ENCODE results near the gene INHA. TPM values are rescaled to one million over a fixed set of nuclear protein-coding genes. Genes with fewer than 3 reads are reported as not detected.

The INHA gene
- total RNA-seq, 1 donor from 2014 or later = 0.17 TPM

DNA sequence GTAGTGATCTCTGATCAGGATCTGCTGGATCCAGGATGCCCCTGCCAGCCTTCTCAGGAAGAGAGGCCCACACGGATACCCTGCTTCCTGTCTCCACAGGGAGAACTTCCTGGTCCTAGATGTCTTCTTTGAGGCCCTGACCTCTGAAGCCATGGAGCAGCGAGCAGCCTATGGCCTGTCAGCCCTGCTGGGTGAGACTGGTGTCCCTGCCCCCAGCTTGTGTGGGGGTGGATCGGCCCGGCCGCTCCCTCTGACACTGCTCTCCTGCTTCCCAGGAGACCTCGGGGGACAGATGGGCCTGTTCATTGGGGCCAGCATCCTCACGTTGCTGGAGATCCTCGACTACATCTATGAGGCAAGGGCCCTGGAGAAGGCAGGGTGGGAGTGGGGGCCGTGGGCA, 35.1 kb upstream of the INHA start:
- H3K4me3 ChIP-seq (ENCODE audit: low read depth, low read length) = no peak overlapping the region

DNA sequence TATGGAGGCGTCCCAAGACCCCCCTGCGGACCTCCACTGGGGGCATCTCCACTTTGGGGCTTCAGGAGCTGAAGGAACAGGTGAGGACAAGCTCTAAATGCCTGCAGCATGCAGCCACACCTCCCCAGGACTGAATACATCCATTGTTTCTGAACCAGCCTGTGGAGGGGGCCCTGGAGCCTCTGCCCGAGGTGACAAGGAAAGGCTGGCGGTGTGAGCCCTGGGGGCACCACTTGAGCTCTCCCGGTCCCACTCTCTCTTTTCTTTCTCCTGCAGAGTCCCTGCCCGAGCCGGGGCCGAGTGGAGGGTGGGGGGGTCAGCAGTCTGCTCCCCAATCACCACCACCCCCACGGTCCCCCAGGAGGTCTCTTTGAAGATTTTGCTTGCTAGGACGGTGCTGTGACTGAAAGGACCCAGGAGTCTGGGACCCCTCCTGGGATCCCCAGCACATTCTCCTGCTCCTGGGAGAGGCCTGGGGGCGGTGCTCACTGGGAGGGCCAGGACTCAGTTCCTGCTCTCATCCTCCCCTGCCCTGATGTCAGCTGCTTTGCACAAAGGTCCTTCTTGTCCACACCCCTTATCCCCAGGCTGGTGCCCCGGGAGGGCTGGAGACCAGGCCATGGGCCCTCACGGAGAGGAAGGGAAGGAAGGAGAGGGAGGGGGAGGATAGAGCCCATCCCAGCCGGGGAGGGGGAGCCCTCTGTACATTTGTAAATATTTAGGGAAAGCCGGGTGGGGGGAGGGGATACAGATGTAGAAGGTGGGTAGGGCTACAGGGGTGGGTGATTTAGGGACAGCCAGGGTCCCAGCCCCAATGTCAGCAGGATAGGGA, 34.2 kb upstream of the INHA start:
- no peak for DNase-seq (ENCODE audit: low read depth)

More for the DNA sequence above, 35.1 kb upstream of the INHA start:
- TF ChIP-seq, protein P1, sequence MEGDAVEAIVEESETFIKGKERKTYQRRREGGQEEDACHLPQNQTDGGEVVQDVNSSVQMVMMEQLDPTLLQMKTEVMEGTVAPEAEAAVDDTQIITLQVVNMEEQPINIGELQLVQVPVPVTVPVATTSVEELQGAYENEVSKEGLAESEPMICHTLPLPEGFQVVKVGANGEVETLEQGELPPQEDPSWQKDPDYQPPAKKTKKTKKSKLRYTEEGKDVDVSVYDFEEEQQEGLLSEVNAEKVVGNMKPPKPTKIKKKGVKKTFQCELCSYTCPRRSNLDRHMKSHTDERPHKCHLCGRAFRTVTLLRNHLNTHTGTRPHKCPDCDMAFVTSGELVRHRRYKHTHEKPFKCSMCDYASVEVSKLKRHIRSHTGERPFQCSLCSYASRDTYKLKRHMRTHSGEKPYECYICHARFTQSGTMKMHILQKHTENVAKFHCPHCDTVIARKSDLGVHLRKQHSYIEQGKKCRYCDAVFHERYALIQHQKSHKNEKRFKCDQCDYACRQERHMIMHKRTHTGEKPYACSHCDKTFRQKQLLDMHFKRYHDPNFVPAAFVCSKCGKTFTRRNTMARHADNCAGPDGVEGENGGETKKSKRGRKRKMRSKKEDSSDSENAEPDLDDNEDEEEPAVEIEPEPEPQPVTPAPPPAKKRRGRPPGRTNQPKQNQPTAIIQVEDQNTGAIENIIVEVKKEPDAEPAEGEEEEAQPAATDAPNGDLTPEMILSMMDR (conservative IDR thresholded peaks at IDR 0.05; ENCODE audit: low read depth, low read length) = no peak
- no peak for DNase-seq (ENCODE audit: low read depth)

DNA sequence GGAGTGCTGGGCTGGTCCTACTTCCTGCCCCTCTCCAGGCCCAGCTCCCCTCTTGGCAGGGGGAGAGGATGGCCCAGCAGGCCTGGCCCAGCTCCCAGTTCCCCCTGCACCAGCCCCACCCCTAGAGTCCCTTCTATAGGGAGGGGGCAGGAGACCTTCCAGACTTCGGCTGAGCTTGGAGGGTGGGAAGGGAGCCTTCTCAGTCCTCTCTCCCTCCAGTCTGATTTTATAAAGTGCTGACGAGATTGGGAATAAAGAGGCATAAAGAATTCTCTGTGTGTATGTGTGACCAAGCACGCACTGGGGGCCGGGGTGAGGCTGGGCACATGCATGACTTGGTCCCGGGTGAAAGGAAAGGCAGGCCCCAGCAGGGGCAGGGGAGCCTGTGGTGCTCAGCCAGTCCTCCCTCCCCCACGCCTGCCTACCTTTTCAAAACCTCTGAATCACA, 33.6 kb upstream of the INHA start:
- H3K4me3 ChIP-seq (ENCODE audit: low read depth, low read length) = no peak overlapping the region
- no peak for DNase-seq (ENCODE audit: low read depth)
- TF ChIP-seq, protein P1 (conservative IDR thresholded peaks at IDR 0.05; ENCODE audit: low read depth, low read length) = no peak

More for the DNA sequence above, 34.2 kb upstream of the INHA start:
- no peak overlapping the region for H3K4me3 ChIP-seq (ENCODE audit: low read depth, low read length)
- TF ChIP-seq, protein P1 (conservative IDR thresholded peaks at IDR 0.05; ENCODE audit: low read depth, low read length) = no peak

DNA sequence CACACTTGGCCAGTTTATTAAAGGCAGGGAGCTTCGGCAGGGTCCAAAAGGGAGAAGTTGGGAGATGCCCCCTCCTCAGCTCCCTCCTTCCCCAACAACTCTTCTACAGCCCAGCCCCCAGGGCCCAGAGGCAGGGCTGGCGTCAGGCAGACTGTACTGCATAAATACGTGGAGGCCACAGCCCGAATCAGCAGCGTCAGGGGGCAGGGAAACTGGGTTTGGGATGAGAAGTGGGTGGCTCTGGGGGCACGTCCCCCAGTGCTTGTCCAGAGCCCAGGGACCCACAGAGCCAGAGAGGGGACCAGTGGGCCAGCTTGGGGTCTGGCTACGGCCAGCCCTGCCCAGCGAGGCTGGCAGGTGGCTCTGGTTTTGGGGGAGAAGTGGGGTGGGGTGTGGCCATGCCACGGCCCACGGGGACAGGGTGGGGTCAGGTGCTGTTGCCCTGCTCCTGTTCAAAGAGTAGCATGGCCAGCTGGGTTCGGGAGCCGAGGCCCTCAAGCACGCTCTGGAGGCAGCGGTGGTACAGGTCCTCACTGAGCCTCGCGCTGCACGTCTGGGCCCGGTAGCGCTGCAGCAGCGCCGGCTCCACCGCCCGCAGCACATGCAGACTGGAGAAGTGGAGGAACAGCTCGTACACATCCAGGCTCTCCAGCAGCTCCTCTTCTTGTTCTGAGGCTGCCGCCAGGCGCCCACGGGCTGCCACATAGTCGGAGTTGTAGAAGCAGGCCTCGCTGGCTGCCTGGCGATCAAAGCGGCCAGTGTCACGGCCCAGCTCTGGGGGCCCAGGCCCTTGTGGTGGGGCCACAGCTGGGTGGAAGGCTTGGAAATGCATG, 32.9 kb upstream of the INHA start:
- TF ChIP-seq, protein P1 (conservative IDR thresholded peaks at IDR 0.05; ENCODE audit: low read depth, low read length) = no peak
- no peak overlapping the region for H3K4me3 ChIP-seq (ENCODE audit: low read depth, low read length)
- DNase-seq (ENCODE audit: low read depth) = no peak

DNA sequence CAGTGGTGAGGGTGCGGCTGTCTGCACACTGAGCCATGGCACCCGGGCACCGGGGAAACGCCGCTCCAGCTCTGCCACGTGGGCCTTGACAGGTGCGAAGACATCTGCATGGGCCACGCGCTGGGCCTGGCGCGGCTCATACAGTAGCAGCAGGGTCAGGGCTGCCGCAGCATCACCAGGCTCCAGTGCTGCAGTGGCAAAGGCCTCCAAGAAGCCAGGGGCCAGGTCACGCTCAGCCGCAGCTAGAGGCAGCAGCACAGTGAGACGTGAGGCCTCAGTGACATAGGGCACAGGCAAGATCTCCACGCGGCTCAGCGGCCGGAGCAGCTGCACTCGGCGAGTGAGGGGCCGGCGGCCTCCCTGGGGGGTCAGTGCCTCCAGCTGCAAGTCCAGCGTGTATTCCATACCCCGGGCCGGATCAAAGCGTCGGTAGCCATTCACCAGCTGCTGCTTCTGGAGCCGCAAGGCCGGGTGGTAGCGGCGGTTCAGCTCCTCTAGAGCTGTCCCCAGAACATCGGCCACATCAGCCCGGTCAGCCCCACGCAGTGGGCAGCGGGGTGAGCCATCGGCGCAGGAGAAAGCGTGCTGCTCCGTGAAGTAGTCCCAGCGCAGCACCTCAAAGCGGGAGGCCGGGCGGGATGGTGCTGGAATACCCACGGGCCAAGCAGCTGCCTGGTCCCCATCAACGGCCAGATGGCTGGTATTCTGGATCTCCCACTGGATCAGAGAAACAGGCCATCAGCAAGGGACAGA, 32.0 kb upstream of the INHA start:
- TF ChIP-seq, protein P1 (conservative IDR thresholded peaks at IDR 0.05; ENCODE audit: low read depth, low read length) = no peak
- no peak for DNase-seq (ENCODE audit: low read depth)
- no peak overlapping the region for H3K4me3 ChIP-seq (ENCODE audit: low read depth, low read length)

DNA sequence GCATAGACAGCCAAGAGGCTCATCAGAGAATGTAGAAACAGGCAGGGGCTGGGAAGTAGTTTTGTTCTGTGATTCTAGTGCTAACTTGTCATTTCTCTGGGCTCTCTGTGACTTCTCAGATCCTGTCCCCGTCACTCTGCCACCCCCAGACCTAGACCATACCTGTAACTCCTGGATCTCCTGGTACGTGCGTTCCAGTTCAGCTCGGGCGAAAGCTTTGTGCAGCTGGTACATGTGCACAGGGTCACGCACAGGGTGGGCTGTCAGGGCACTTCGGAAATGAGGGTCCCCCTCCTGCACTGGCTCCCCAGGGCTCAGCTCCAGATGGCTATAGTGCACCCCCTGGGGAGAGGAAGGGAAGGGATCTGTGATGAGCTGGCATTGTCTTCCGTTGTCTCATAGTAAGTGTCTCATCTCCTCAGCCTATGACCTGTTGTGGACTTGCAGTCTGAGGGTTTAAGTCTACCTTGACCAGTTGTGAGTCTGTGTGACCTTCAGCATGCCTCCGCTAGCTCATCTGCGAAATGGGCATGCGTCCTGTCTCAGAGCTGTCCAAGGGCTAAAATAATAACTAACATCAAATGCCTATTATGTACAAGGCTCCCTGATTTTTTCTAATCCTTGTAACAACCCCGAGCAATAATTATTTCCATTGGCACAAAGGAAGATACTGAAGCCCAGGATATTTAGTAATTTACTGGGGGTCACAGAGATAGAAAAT, 31.2 kb upstream of the INHA start:
- TF ChIP-seq, protein P1 (conservative IDR thresholded peaks at IDR 0.05; ENCODE audit: low read depth, low read length) = no peak
- no peak for DNase-seq (ENCODE audit: low read depth)

More for the DNA sequence above, 31.2 kb upstream of the INHA start:
- no peak overlapping the region for H3K4me3 ChIP-seq (ENCODE audit: low read depth, low read length)

All from epithelial cell of proximal tubule (primary cell).